Stimulated activated CD8-positive, alpha-beta memory T cell treated with anti-CD3 and anti-CD28 coated beads, Interleukin-12 subunit alpha, Interleukin-12 subunit beta, amount 100 ng/mL, for 24 hours (primary cell): ENCODE measurements around the gene PEMT.
"Not testable (repeated sequence)": the region's sequence is repeated elsewhere in the genome, so short reads cannot be mapped to it uniquely, and the experiment has no call there.

Experiments
- DNase-seq: peaks from one replicate; pipeline ENCODE4 v3.0.0-alpha.2; 2020; ENCODE audit errors: extremely low read depth

The PEMT gene

DNA sequence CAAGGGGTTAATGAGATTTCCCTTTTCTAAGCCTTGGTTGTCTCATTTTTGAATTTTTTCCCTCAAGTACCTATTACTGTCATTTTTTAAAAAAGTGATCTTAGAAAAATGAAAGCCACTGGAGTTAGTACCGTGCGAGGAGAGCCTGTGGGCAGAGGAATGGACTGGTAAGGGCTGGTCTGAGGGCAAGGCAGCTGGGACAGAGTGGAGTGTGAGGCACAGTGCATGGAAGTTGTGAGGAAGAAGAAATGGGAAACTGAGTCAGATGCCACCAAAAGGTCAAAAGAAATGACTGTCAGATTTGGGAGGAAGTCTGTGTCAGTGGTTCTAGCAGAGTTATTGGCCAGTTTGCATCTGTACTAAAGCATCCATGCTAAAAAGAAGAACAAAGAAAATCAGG is 103.5 kb downstream of the PEMT start:
- no peak for DNase-seq

DNA sequence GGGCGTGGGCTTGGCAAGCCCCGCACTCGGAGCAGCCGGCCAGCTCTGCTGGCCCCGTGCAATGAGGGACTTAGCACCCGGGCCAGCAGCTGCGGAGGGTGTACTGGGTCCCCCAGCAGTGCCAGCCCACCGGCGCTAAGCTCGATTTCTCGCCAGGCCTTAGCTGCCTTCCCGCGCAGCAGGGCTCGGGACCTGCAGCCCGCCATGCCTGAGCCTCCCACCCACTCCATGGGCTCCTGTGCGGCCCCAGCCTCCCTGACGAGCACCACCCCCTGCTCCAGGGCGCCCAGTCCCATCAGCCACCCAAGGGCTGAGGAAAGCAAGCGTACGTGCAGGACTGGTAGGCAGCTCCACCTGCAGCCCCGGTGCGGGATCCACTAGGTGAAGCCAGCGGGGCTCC is 105.1 kb downstream of the PEMT start:
- not testable (repeated sequence) for DNase-seq

DNA sequence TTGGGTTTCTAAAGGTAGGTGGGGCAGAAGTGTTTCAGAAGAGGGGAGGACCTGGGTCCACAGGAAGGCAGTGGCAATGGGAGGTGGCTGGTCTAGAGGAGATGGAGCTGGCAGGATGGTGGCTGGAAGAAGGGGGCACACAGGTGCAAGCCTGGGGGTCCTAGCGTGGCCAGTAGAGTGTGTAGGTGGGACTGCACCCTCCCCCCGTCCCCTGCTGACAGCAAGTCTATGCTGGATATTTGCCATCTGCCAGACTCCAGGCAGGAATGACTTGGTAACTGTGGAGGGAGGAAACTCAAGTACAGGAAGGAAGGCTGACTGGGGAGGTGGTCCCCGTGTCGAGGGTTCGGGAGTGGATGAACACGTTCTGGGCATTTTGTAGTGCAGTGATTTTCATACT is 106.1 kb downstream of the PEMT start:
- DNase-seq, result no peak

DNA sequence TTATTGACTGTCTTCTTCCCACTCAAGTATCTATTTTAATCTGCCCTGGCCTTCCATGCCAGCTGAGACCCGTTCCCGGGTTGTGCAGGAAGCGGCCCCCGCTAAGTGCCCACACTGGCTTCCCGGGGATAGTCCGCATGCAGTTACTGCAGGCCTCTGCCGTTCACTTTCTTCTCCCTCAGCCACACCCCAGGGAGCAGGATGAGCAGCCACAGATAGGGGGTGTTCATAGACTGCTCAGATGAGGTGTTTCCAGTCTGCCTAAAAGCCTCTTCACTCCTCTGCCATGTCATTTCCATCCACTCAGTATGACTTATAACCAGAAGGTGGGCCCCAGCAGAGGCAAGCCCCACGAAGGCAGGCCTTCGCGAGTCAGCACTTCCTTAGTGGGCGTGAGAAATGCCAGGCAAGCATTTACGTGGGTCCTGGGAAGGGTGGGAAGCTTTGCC is 107.0 kb downstream of the PEMT start:
- no peak for DNase-seq

DNA sequence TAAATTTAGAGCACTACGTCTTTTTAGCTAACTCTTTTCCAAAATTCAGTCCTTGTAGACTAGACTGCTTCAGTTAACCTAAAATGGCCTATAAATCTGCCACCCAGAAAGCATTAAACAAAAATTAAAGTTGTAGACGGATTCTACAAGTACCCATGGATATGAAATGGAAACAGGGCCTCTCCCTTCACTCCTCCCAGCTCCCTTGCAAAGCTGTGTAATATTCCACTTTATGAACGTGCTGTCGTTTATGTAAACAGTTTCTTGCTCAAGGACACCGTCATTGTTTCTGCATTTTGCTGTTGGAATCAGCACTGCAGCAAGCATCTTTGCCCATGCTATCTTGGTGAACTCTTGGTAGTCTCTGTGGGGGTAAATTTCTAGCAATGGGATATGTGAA is 109.6 kb downstream of the PEMT start:
- no peak for DNase-seq

DNA sequence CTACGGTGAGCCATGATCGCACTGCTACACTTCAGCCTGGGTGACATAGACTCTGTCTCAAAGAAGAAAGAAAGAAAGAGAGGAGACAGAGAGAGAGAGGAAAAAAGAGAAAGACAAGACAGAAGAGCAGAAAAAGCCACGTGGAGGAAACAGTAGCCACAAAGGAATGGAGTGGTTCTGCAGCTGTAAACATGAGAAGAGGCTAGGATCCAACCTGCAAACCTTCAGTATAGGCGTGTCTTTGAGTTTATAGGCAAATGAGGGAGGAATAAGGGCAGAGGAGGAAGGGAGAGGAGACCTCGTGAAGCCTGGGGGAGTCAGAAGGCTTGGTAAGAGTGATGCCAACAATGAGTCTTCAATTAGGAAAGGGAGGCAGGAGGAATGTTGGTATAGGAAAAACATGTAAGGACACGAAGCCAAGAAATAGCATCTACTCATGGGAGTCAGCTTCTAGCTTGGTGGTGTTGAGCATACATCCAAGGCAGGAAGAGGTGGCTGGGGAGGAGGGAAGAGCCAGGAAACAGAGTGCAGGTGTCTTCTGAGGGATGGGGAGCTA is 110.8 kb downstream of the PEMT start:
- no peak for DNase-seq

DNA sequence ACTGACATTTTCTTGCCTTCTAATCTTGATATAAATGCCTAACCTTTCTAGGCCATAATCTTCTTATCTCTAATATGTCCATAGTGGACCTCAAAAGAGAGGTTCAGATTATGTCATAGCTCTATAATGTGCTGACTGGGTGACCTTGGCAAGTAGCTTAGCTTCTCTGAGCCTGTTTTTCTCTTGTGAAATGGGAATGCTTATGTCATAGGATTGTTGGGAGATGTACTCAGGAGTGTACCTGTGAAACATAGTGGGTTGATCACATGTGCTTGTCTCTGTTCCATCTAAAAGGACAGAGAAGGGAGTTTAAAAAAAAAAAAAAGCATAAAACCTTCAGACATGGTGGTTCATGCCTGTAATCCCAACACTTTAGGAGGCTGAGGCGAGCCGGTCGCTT is 112.3 kb downstream of the PEMT start:
- no peak for DNase-seq

DNA sequence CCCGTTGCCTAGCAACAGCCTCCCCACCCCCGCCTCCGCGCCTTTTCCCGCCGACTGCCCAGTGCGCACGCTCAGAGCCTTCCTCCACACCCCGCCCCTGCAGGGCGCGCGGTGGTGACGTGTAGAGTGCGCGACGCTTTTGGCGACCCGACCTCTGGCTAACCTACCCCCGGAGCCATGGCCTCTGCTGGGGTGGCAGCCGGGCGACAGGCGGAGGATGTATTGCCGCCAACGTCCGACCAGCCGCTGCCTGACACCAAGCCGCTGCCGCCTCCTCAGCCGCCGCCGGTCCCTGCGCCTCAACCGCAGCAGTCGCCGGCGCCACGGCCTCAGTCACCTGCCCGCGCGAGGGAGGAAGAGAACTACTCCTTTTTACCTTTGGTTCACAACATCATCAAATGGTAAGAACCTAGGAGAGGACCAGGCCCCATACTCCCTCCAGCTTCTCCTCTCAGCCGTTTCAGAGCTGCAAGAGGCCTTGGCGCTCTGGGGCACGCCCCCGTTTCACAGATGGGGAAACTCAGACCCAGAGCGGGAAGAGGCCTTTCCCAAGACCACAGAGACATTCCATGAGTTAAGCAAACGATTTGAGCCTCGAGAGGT is 114.5 kb downstream of the PEMT start, which contains the start of gene MED9:
Gene MED9, plus strand, starts transcription at position 136 of the 603 bp plus-strand sequence. Its CDS starts 42 bp downstream, at position 178.
- peak; percentile 89 for DNase-seq

DNA sequence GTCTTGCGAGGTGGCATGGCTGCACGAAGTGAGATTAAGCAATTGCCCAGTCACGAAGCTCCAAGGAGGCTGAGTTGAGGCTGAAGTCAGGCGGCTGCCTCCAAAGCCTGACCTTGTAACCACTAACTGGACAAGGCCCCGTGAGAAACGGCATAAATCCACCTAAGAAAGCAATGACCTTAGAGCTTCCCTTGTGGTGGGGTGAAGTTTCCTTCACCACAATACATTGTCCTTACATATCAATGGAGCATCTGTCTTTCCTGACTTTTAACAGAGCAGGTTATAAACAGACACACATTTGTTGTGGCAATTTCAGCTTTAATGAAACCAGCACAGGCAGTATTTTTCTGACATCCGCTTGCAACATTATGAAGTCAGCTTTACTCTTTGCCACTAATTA is 117.2 kb downstream of the PEMT start:
- DNase-seq, result no peak

DNA sequence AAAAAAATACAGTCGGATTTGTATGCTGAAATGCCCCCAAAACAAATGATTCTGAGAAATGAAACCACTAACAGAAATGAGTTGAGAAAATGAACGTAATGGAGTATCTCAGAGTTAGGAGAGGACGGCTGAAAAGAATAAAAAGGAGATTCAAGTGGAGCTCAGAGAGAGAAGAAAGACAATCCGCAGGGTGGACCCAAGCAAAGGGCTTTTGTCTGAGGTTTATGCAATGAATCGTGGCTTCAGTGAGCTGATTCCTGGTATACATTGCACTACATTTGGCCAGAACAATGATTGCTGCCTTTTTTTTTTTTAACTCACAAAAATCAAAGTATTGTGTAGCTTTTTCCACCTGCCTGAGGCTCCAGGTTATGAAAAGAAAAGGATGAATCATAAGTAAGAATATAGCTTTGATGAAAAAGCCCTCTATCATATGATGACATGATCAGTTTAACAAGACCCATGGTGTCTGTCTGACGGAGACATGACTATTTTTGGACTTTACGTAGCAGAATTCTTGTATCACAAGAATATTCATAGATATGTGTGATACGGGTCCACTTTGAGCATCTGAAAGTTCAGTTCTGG is 119.1 kb downstream of the PEMT start:
- no peak for DNase-seq

DNA sequence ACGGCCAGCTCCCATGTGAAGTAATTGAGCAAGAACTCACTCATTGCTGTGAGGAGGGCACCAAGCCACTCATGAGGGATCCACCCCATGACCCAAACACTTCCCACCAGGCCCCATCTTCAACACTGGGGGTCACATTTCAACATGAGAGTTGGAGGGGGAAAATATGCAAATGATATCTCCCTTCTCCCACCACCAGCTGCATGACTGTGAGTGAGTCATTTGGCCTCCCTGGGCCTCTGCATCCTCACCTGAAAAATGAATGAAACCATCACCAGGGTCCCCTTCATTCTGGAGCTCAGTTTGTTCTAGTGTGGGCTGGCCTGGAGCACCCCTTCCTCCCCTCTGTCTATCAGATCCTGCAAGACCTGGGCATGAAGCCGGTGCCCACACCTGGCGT is 121.5 kb downstream of the PEMT start:
- no peak for DNase-seq

DNA sequence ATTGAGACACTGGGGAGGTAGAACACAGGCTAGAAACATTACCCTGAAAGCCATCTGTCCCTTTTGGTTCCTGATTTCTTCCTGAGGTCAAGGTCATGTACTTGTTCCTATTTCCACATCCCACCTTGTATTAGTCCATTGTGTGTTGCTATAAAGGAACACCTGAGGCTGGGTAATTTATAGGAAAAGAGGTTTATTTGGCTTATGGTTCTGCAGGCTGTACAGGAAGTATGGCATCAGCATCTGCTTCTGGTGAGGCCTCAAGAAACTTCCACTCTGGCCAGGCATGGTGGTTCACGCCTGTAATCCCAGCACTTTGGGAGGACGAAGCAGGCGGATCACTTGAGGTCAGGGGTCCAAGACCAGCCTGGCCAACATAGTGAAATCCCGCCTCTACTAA is 122.2 kb downstream of the PEMT start:
- no peak for DNase-seq

DNA sequence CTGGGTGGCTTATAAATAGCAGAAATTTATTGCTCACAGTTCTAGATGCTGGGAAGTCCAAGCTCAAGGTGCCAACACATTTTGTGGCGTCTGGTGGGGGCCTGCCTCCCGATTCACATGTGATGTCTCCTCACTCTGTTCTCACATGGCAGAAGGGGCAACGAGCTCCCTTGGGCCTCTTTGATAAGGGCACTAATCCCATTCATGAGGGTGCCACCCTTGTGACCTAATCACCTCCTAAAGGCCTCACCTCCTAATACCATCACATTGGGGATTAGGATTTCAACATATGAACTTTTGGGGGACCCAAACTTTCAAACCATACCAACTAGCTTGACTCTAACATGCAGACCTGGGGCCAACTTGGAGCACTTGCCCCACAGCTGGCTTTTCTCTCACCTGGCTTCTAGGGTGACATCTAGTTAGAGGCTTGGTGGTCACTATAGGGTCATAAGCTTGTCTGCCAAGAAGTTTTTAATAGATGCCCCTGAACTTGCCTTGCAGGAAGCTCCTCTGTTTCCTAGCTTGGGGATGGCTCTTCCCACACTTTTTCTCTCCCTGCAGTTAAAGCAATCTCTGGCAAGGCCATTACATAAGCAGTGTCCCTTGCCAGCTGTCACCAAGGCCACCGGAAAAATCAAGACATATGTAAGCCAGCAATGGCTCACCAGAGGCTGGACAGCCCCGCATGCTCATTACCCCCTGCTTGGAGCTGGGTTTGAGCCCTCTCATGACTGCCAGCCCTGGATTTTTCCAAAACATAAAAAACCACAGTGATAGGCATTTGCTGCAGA is 123.1 kb downstream of the PEMT start:
- no peak for DNase-seq

DNA sequence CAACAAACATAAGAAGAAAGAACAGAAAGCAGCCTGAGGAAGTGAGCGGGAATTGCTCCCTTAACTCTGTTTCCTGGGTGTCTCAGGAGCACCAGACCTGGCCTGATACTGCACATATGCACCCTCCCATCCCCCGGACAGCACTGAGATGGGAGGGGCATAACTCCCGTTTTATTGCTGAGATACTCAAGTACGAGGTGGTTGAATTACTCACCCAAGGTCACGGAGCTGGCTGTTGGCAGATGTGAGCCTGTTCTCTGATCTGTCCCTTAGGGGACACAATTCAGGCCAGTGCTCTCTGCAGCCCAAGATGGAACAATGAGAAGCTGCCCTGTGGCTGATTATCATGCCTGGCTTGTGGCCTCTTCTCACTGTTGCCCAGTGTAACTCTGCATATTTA is 123.8 kb downstream of the PEMT start:
- no peak for DNase-seq

DNA sequence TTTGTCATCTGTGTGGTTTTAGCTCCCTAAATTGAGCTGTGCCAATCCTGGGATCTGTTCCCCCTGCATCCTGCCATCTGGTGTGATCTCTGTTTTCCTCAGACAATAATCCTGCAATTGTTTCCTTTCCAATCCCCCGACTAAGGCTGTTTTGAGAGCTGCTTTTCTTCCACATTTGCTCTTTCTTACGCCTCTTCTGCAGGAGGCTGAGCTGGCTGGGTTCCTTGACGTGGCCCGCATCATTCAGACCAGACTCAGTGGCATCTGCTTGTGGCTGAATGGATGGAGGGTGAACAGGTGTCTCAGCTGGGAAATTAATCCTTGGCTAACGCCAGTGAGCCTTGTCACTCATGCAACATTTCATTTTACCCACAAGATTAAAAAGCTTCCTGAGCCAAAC is 124.5 kb downstream of the PEMT start:
- DNase-seq, result no peak

DNA sequence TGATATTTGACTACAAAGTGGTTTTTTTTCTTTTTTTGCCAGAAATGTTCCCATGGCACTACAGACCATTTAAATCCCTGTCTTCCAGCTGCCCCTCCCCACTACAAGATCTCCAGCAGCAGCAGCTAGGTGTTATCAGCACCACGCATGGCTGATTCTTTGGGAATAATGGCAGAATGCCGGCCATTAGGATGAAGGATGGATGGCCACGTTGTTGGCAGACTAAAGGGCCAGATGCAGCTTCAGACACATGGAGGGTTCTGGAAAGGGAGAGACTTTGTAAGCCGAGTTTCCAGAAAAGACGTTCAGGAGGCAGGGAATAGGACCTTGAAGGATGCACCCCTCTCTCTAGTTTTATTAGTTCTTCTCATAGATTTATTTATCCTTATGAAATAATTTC is 125.0 kb downstream of the PEMT start:
- DNase-seq, result no peak

DNA sequence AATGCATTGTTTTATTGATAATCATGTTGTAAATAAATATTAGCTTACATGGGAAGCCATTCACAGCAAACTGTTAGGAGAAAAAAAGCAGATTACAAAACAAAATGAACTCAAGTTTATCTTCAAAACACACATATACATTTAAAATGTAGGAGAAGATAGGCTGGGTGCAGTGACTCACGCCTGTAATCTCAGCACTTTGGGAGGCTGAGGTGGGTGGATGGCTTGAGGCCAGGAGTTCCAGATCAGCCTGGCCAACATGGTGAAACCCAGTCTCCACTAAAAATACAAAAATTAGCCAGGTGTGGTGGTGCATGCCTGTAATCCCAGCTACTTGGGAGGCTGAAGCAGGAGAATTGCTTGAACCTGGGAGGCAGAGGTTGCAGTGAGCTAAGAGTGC is 125.6 kb downstream of the PEMT start:
- DNase-seq, result not testable (repeated sequence)

DNA sequence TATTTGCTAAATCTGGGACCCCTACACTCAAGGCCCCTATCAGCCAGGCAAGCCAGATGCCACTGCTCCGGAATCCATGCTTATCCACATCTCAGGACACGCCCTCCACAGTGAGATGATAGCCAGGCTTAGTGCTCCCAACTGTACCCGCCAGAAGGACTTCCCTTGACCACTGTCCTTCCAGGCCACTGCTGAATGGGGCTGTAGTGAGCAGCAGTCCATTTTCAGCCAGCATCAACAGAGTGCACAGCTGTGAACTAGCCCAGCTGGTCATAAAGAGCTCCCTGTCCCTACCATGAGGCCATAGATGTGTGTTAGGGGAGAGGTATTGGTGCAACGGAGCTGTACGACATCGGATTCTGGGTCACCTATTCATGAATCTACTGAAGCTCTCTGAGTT is 127.7 kb downstream of the PEMT start:
- DNase-seq, result no peak

DNA sequence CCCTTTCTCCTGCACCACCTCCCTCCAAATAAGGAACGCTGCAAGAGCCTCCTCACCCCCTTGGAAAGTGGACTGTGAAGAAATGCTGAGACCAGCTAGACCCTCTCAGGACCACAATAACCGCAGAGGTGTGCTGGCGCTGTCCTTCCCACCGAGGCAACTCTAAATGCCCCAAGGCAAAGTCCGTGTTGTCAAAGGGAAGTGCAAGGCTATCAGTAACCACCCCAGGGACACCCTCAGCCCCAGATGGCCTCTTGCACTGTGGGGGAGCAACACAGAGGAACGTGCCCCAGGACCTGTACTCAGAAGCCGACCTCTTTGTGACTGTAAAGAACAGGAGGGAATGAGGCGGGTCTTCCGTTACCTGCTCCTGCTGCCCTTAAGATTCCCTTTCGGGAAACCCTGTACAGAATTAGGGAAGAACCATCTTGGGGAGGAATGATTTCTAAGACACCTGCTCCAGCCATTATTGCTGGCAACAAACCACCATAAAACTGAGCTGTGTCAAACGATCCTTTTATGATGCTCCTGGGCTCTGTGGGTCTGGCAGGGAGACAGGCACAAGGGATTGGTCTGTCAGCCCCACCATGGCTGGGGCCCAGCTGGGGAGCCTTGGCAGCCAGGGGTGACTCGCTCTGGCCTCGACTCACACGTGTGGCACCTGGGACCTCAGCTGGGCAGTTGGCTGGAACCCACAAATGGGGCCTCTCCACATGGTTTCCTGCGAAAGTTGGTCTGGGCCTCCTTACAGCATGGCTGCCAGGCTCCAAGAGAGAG is 129.3 kb downstream of the PEMT start:
- no peak for DNase-seq

DNA sequence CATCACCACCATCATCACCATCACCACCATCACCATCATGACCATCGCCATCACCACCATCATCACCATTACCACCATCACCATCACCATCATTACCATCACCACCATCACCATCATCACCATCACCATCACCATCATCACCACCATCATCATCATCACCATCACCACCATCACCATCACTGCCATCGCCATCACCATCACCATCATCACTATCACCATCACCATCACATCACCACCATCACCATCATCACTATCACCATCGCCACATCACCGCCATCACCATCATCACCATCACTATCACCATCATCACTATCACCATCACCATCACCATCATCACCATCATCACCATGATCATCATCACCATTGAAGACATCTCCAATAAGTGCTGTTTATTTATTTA is 131.5 kb downstream of the PEMT start:
- no peak for DNase-seq

DNA sequence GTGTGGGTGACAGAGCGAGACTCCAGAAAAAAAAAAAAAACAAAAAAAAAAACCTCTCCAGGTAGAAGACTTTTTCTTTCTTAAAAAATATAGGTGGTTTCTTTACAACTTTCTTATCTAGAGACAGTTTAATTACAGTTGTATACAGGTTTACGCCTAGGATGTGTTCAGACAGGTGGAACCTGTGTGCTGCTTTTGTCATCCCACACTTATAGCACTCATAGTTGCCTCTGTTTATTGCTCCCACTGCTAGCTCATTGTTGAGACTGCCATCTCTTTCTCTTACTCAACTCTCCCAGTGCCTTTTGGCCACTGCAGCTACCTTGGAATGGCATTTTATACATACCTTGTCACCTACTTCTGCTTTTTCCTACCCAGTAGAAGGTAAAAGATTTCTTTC is 133.8 kb downstream of the PEMT start:
- DNase-seq, result no peak

DNA sequence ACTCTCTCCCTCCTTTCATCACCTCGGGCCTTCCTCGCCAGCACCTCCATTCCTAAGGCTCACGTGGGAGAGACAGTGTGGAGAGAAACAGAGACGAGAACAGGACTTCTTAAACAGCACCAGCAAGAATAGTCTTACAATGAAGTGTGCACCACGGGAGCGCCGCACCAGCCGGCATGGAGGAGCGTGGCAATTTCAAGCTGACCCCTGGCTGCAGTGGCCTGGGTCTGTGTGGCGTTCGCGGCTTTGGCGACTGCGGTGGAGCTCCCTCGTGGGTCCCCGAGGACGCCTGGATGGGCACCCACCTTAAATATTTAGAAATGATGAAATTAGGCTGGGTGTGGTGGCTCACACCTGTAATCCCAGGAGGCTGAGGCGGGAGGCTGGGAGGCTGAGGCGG is 135.3 kb downstream of the PEMT start:
- no peak for DNase-seq
